Panc1 (cell line): ENCODE results near the gene C11orf98. TPM values are rescaled to one million over a fixed set of nuclear protein-coding genes. Genes with fewer than 3 reads are reported as not detected.

Source experiments
- ATAC-seq: fragments of 200-7000 bp; cut with Tn5 transposase; 2 replicates; pipeline ENCODE4 v1.9.1; 2020; ENCODE audit warnings: mild to moderate bottlenecking, moderate library complexity
- BruUV-seq: library from RNA; stranded (reverse); fragments of 400-500 nt; replicated peaks from 2 replicates; lab custom pipeline; 2021; lab: Mats Ljungman, UMichigan
- CTCF ChIA-PET: fragments of 300-600 bp; sonication (Branson Sonifier 250); formaldehyde crosslinking; loops from one replicate; lab custom pipeline; 2022; ENCODE audit warnings: antibody characterized with exemption; lab: Charles Lee
- POLR2A ChIA-PET: fragments of 300-600 bp; sonication (Branson Sonifier 250); formaldehyde crosslinking; loops from one replicate; lab custom pipeline; 2022; ENCODE audit warnings: antibody characterized with exemption; lab: Charles Lee
- DNase-seq: peaks from one replicate; pipeline ENCODE4 v3.0.0-alpha.2; 2010; ENCODE audit warnings: low read depth, low spot score
- H3K27ac ChIP-seq: 2 replicates; pipeline ENCODE4 v1.5.1; 2011; ENCODE audit warnings: mild to moderate bottlenecking, low read length, inconsistent platforms
- H3K27me3 ChIP-seq: fragments of 200-500 bp; sonication (Bioruptor generic); 2 replicates; pipeline ENCODE4 v1.6.0; 2014; ENCODE audit warnings: low read length, inconsistent platforms; ENCODE audit not compliant: control insufficient read depth, insufficient read depth
- H3K36me3 ChIP-seq: fragments of 200-500 bp; sonication (Bioruptor generic); 2 replicates; pipeline ENCODE4 v1.5.1; 2014; ENCODE audit warnings: inconsistent platforms, mild to moderate bottlenecking, low read length, moderate library complexity; ENCODE audit not compliant: control insufficient read depth, insufficient read depth
- H3K4me1 ChIP-seq: 2 replicates; pipeline ENCODE4 v1.5.1; 2011; ENCODE audit warnings: inconsistent platforms, mild to moderate bottlenecking, low read length, moderate library complexity; ENCODE audit not compliant: control insufficient read depth, insufficient read depth
- H3K4me3 ChIP-seq, 2 experiments: 2 replicates each; pipeline ENCODE4 v1.5.1; 2011 to 2012; ENCODE audit warnings: low read depth in 2 of 2, low read length in 2 of 2, mild to moderate bottlenecking in 2 of 2, inconsistent platforms in 1 of 2, moderate library complexity in 1 of 2
- H3K9me3 ChIP-seq: fragments of 200-500 bp; sonication (Bioruptor generic); 2 replicates; pipeline ENCODE4 v1.5.1; 2014; ENCODE audit warnings: low read depth, mild to moderate bottlenecking, inconsistent platforms, low read length, moderate library complexity; ENCODE audit not compliant: control insufficient read depth, insufficient read depth
- POLR2AphosphoS5 ChIP-seq: IDR thresholded peaks from 2 replicates; pipeline ENCODE4 v1.6.1; 2012; ENCODE audit warnings: mild to moderate bottlenecking, low read depth, low read length, moderate library complexity
- SIN3A ChIP-seq: IDR thresholded peaks from 2 replicates; pipeline ENCODE4 v1.6.1; 2012; ENCODE audit warnings: low read depth, mild to moderate bottlenecking, low read length, moderate library complexity, borderline replicate concordance; ENCODE audit not compliant: insufficient read depth
- TCF7L2 ChIP-seq: IDR thresholded peaks from 2 replicates; pipeline ENCODE4 v1.6.1; 2011; ENCODE audit warnings: mild to moderate bottlenecking, low read depth, low read length, inconsistent platforms
- in situ Hi-C: cut with HindIII; loops from 2 replicates; pipeline ENCODE4 v1.10.0; 2016; ENCODE audit warnings: low sequenced_read_pairs, low pct_unique_long_range_greater_than_20kb
- intact Hi-C: fragments of 100-400 bp; cut with micrococcal nuclease; formaldehyde crosslinking; loops from one replicate; pipeline ENCODE4 v1.10.0; 2022; ENCODE audit not compliant: unreplicated experiment
- total RNA-seq: library from RNA; stranded (reverse); gene quantifications from one replicate; pipeline ENCODE4 v1.2.1, GENCODE V29; 2021; ENCODE audit not compliant: unreplicated experiment
- TF ChIP-seq, protein P1 (sequence below): fragments of 450-650 bp; IDR thresholded peaks from 2 replicates; pipeline ENCODE4 v1.5.1; 2017; ENCODE audit warnings: mild to moderate bottlenecking
- TF ChIP-seq, protein P2 (sequence below), 2 experiments: IDR thresholded peaks; 2 replicates each; pipeline ENCODE4 v1.6.1; 2011 to 2012; ENCODE audit warnings: low read depth in 2 of 2, control low read depth in 1 of 2, low read length in 1 of 2, mild to moderate bottlenecking in 1 of 2, moderate library complexity in 1 of 2; ENCODE audit not compliant: insufficient read depth in 1 of 2

C11orf98 gene
- total RNA-seq, 1 experiment from 2014 or later = 96.7 TPM

DNA sequence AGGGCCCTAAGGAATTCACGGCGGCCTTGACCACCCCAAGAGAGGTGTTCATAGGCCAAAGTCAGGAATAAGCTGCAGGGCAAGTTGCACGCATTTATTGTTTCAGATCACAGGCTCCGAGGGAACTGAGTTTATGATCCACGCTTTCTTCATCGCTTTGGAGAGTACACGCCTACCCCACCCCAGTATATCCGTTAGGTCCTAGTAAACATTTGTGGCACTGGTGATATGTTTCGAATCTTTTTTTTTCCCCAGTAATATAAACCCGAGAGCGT is 19.4 kb downstream of the C11orf98 start:
- Histone ChIP-seq H3K4me3 (peak overlapping the region; percentile 69 to 92), H3K9me3 (no peaks in the 10 kb centered on the region), H3K36me3 (no peaks in the 10 kb centered on the region), H3K4me1 (peaks cover 21% of the 10 kb centered on the region), H3K27ac (peak overlapping the region; percentile 80), H3K27me3 (no peaks in the 10 kb centered on the region)
- ChIA-PET POLR2A (interaction anchor here (0.5 to 0.6 kb wide), 2 partner anchors 23 to 39 kb away, joined by 4 to 13 read pairs; no protein-coding TSS in a partner anchor), CTCF (no interaction called here)
- BruUV-seq = TSS peak; percentile 72
- TF ChIP-seq POLR2AphosphoS5 (no peak), TCF7L2 (no peak), SIN3A (no peak)
- TF ChIP-seq, protein P1, sequence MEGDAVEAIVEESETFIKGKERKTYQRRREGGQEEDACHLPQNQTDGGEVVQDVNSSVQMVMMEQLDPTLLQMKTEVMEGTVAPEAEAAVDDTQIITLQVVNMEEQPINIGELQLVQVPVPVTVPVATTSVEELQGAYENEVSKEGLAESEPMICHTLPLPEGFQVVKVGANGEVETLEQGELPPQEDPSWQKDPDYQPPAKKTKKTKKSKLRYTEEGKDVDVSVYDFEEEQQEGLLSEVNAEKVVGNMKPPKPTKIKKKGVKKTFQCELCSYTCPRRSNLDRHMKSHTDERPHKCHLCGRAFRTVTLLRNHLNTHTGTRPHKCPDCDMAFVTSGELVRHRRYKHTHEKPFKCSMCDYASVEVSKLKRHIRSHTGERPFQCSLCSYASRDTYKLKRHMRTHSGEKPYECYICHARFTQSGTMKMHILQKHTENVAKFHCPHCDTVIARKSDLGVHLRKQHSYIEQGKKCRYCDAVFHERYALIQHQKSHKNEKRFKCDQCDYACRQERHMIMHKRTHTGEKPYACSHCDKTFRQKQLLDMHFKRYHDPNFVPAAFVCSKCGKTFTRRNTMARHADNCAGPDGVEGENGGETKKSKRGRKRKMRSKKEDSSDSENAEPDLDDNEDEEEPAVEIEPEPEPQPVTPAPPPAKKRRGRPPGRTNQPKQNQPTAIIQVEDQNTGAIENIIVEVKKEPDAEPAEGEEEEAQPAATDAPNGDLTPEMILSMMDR = no peak
- TF ChIP-seq, protein P2, sequence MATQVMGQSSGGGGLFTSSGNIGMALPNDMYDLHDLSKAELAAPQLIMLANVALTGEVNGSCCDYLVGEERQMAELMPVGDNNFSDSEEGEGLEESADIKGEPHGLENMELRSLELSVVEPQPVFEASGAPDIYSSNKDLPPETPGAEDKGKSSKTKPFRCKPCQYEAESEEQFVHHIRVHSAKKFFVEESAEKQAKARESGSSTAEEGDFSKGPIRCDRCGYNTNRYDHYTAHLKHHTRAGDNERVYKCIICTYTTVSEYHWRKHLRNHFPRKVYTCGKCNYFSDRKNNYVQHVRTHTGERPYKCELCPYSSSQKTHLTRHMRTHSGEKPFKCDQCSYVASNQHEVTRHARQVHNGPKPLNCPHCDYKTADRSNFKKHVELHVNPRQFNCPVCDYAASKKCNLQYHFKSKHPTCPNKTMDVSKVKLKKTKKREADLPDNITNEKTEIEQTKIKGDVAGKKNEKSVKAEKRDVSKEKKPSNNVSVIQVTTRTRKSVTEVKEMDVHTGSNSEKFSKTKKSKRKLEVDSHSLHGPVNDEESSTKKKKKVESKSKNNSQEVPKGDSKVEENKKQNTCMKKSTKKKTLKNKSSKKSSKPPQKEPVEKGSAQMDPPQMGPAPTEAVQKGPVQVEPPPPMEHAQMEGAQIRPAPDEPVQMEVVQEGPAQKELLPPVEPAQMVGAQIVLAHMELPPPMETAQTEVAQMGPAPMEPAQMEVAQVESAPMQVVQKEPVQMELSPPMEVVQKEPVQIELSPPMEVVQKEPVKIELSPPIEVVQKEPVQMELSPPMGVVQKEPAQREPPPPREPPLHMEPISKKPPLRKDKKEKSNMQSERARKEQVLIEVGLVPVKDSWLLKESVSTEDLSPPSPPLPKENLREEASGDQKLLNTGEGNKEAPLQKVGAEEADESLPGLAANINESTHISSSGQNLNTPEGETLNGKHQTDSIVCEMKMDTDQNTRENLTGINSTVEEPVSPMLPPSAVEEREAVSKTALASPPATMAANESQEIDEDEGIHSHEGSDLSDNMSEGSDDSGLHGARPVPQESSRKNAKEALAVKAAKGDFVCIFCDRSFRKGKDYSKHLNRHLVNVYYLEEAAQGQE (IDR thresholded peaks at IDR 0.05; ENCODE audit: insufficient read depth in 1 of 2, low read depth in 2 of 2, low read length in 1 of 2) = no peak
- in situ Hi-C loops (no loop called here), intact Hi-C loops (no loop called here)
- no peak for DNase-seq
- no peak for ATAC-seq

DNA sequence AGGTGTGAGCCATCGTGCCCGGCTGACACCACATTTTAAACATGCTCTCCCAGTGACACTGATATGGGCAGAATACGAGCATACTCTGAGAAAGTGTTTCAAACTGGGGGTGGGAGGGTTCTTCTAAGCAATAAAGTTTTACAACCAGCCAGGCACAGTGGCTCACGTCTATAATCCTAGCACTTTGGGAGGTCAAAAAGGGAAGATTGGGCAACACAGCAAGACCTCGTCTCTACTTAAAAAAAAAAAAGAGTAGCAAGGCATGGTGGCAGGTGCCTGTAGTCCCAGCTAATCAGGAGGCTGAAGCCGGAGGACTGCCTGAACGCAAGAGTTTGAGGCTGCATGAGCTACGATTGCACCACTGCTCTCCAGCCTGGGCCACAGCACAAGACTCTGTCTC is 20.8 kb downstream of the C11orf98 start:
- ATAC-seq (no peak), DNase-seq (no peak)
- BruUV-seq = no TSS peak
- no peaks in the 10 kb centered on the region for H3K9me3 ChIP-seq
- ChIA-PET CTCF (no interaction called here), POLR2A (no interaction called here)
- H3K4me1 ChIP-seq = peaks cover 21% of the 10 kb centered on the region
- in situ Hi-C loops (no loop called here), intact Hi-C loops (no loop called here)
- TF ChIP-seq TCF7L2 = no peak
- TF ChIP-seq, protein P1 = no peak
- TF ChIP-seq POLR2AphosphoS5 = no peak
- TF ChIP-seq SIN3A = no peak
- TF ChIP-seq, protein P2 (IDR thresholded peaks at IDR 0.05; ENCODE audit: insufficient read depth in 1 of 2, low read depth in 2 of 2, low read length in 1 of 2) = no peak
- H3K4me3 ChIP-seq = no peak overlapping the region
- no peaks in the 10 kb centered on the region for H3K36me3 ChIP-seq
- no peak overlapping the region for H3K27ac ChIP-seq
- no peaks in the 10 kb centered on the region for H3K27me3 ChIP-seq
